Esophagus (tissue), 2 donors: ENCODE measurements around the gene KCNAB3. TPM values are rescaled to one million over a fixed set of nuclear protein-coding genes. Genes with fewer than 3 reads are reported as not detected.

ENCODE experiments used
- polyA plus RNA-seq, 2 donors: library from polyadenylated mRNA; stranded (reverse); fragments of 200-250 nt; gene quantifications; one replicate each; pipeline ENCODE4 v1.2.3, GENCODE V29; 2013
- donor health status: healthy with polysubstance abuse.
- donor health status: Bipolar disorder and iron deficiency.

Gene KCNAB3
- polyA plus RNA-seq, 2 donors: 1.3 to 2.3 TPM

Other genes starting within 250 kb of the KCNAB3 start
- 10 to 100 TPM; 20.5 to 22.3 TPM for gene TP53, start 242.4 kb downstream of the KCNAB3 start, polyA plus RNA-seq
- gene WRAP53, start 241.4 kb downstream of the KCNAB3 start, polyA plus RNA-seq: 10 to 100 TPM in 1 of 2 donors, 1 to 10 TPM in 1; 5.5 to 13.3 TPM
- gene EFNB3, start 224.7 kb downstream of the KCNAB3 start, polyA plus RNA-seq: 1 to 10 TPM in 1 of 2 donors, under 1 TPM in 1; 0.67 to 1.3 TPM
- gene DNAH2, start 212.1 kb downstream of the KCNAB3 start, polyA plus RNA-seq: under 1 TPM; 0.06 to 0.10 TPM
- 1 to 10 TPM; 5.2 to 9.0 TPM for gene KDM6B, start 95.6 kb downstream of the KCNAB3 start, polyA plus RNA-seq
- 1 to 10 TPM; 8.7 to 9.7 TPM for gene TMEM88, start 74.8 kb downstream of the KCNAB3 start, polyA plus RNA-seq
- gene NAA38, start 72.3 kb downstream of the KCNAB3 start, polyA plus RNA-seq: 100 to 1,000 TPM; 108 to 122 TPM
- 1 to 10 TPM; 4.7 to 6.3 TPM for gene CYB5D1, start 71.9 kb downstream of the KCNAB3 start, polyA plus RNA-seq
- 10 to 100 TPM; 37.2 to 78.7 TPM for gene CHD3, start 41.1 kb downstream of the KCNAB3 start, polyA plus RNA-seq
- 1 to 10 TPM; 3.5 to 4.3 TPM for gene RNF227, start 13.6 kb downstream of the KCNAB3 start, polyA plus RNA-seq
- gene TRAPPC1, start 2.1 kb upstream of the KCNAB3 start, polyA plus RNA-seq: 100 to 1,000 TPM in 1 of 2 donors, 10 to 100 TPM in 1; 95.9 to 125 TPM
- 10 to 100 TPM; 18.0 to 29.5 TPM for gene CNTROB, start 2.4 kb upstream of the KCNAB3 start, polyA plus RNA-seq
- under 1 TPM; 0.19 to 0.59 TPM for gene GUCY2D, start 72.8 kb upstream of the KCNAB3 start, polyA plus RNA-seq
- gene ALOX15B, start 109.2 kb upstream of the KCNAB3 start, polyA plus RNA-seq: 10 to 100 TPM; 22.8 to 24.7 TPM
- gene ALOX12B, start 157.9 kb upstream of the KCNAB3 start, polyA plus RNA-seq: 1 to 10 TPM; 2.4 to 5.2 TPM
- gene ALOXE3, start 188.7 kb upstream of the KCNAB3 start, polyA plus RNA-seq: 1 to 10 TPM in 1 of 2 donors, under 1 TPM in 1; 0.43 to 1.7 TPM
- gene HES7, start 194.2 kb upstream of the KCNAB3 start, polyA plus RNA-seq: under 1 TPM; 0.15 to 0.24 TPM
- gene PER1, start 222.5 kb upstream of the KCNAB3 start, polyA plus RNA-seq: 10 to 100 TPM; 44.7 to 85.2 TPM
- 10 to 100 TPM; 21.9 to 22.4 TPM for gene VAMP2, start 233.1 kb upstream of the KCNAB3 start, polyA plus RNA-seq
- gene TMEM107, start 246.5 kb upstream of the KCNAB3 start, polyA plus RNA-seq: 1 to 10 TPM; 5.6 to 8.9 TPM